ENCODE data around the gene CARNS1. TPM values are rescaled to one million over a fixed set of nuclear protein-coding genes. Genes with fewer than 3 reads are reported as not detected.

Gene CARNS1
- total and polyA plus RNA-seq, 2 of the 13 experiments (the other 11 are each of a cell fraction or from before 2014, with no cell fraction given) = not detected

- TF ChIP-seq ARID2 (CRISPR knock-in tag; IDR thresholded peaks at IDR 0.05; ENCODE audit: borderline replicate concordance) (no peak), CBFB (CRISPR knock-in tag; IDR thresholded peaks at IDR 0.05) (0 out of 2 replicates have a peak, but pooled peaks have one; percentile 54), FOXO1 (CRISPR knock-in tag; IDR thresholded peaks at IDR 0.05) (peak; percentile 31; the same call in 1 of the 2 replicates), MLX (CRISPR knock-in tag; IDR thresholded peaks at IDR 0.05) (no peak), ZNF883 (CRISPR knock-in tag; IDR thresholded peaks at IDR 0.05; ENCODE audit: not compliant biosample characterization) (peak; percentile 67), SMAD1 (CRISPR knock-in tag; IDR thresholded peaks at IDR 0.05; ENCODE audit: borderline replicate concordance, low read depth) (0 out of 2 replicates have a peak, but pooled peaks have one; percentile 39), ZNF614 (CRISPR knock-in tag; IDR thresholded peaks at IDR 0.05; ENCODE audit: borderline replicate concordance) (no peak), ZFP36L1 (CRISPR knock-in tag; IDR thresholded peaks at IDR 0.05) (no peak), PHF20 (CRISPR knock-in tag; IDR thresholded peaks at IDR 0.05) (peak; percentile 56; the same call in 1 of the 2 replicates), ATAD3A (CRISPR knock-in tag; IDR thresholded peaks at IDR 0.05) (no peak), ZNF678 (CRISPR knock-in tag; IDR thresholded peaks at IDR 0.05) (no peak), ZNF572 (CRISPR knock-in tag; IDR thresholded peaks at IDR 0.05) (no peak), MAF1 (CRISPR knock-in tag; IDR thresholded peaks at IDR 0.05; ENCODE audit: borderline replicate concordance) (no peak), ZNF235 (CRISPR knock-in tag; IDR thresholded peaks at IDR 0.05; ENCODE audit: borderline replicate concordance) (no peak), HNRNPLL (IDR thresholded peaks at IDR 0.05; ENCODE audit: low read depth, low read length, poor library complexity, severe bottlenecking) (peak; percentile 37), KDM5B (CRISPR knock-in tag; IDR thresholded peaks at IDR 0.05; ENCODE audit: borderline replicate concordance) (peak; percentile 67), ZNF260 (CRISPR knock-in tag; IDR thresholded peaks at IDR 0.05; ENCODE audit: borderline replicate concordance, low read depth) (no peak), ZNF160 (CRISPR knock-in tag; IDR thresholded peaks at IDR 0.05) (no peak), ZBTB21 (CRISPR knock-in tag; IDR thresholded peaks at IDR 0.05) (no peak), POLR2AphosphoS5 (IDR thresholded peaks at IDR 0.05; ENCODE audit: low read depth, low read length) (peak; percentile 83), HOXA9 (CRISPR knock-in tag; IDR thresholded peaks at IDR 0.05; ENCODE audit: borderline replicate concordance) (0 out of 2 replicates have a peak, but pooled peaks have one; percentile 64), HOXA3 (CRISPR knock-in tag; IDR thresholded peaks at IDR 0.05) (0 out of 2 replicates have a peak, but pooled peaks have one; percentile 42), CHD2 (IDR thresholded peaks at IDR 0.05; ENCODE audit: low read depth, low read length) (no peak)
- TF ChIP-seq, protein P1, sequence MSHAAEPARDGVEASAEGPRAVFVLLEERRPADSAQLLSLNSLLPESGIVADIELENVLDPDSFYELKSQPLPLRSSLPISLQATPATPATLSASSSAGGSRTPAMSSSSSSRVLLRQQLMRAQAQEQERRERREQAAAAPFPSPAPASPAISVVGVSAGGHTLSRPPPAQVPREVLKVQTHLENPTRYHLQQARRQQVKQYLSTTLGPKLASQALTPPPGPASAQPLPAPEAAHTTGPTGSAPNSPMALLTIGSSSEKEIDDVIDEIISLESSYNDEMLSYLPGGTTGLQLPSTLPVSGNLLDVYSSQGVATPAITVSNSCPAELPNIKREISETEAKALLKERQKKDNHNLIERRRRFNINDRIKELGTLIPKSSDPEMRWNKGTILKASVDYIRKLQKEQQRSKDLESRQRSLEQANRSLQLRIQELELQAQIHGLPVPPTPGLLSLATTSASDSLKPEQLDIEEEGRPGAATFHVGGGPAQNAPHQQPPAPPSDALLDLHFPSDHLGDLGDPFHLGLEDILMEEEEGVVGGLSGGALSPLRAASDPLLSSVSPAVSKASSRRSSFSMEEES (CRISPR knock-in tag; IDR thresholded peaks at IDR 0.05) = no peak; the same call in 1 of the 2 replicates
- TF ChIP-seq, protein P2, sequence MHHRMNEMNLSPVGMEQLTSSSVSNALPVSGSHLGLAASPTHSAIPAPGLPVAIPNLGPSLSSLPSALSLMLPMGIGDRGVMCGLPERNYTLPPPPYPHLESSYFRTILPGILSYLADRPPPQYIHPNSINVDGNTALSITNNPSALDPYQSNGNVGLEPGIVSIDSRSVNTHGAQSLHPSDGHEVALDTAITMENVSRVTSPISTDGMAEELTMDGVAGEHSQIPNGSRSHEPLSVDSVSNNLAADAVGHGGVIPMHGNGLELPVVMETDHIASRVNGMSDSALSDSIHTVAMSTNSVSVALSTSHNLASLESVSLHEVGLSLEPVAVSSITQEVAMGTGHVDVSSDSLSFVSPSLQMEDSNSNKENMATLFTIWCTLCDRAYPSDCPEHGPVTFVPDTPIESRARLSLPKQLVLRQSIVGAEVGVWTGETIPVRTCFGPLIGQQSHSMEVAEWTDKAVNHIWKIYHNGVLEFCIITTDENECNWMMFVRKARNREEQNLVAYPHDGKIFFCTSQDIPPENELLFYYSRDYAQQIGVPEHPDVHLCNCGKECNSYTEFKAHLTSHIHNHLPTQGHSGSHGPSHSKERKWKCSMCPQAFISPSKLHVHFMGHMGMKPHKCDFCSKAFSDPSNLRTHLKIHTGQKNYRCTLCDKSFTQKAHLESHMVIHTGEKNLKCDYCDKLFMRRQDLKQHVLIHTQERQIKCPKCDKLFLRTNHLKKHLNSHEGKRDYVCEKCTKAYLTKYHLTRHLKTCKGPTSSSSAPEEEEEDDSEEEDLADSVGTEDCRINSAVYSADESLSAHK (CRISPR knock-in tag; IDR thresholded peaks at IDR 0.05; ENCODE audit: borderline replicate concordance) = no peak
- TF ChIP-seq, protein P3, sequence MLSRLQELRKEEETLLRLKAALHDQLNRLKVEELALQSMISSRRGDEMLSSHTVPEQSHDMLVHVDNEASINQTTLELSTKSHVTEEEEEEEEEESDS (CRISPR knock-in tag; IDR thresholded peaks at IDR 0.05; ENCODE audit: borderline replicate concordance) = no peak
These were observed 49.1 kb downstream of the CARNS1 start (continued) for GRCh38 chr11:67464411-67465188.
